Thoracic aorta (tissue), 2 donors: ENCODE data around the gene TRIB2. TPM values are rescaled to one million over a fixed set of nuclear protein-coding genes. Genes with fewer than 3 reads are reported as not detected.

ENCODE experiments used
- ATAC-seq: fragments of 150-250 bp; one replicate; pipeline ENCODE4 v1.8.0; 2017; ENCODE audit warnings: low read depth; ENCODE audit not compliant: insufficient number of reproducible peaks, low FRiP score
- DNase-seq: peaks from one replicate; pipeline ENCODE4 v3.0.0-alpha.2; 2020; ENCODE audit warnings: low spot score
- H3K27ac ChIP-seq, 2 donors: fragments of 200-600 bp; sonication (generic); 1 replicate in 1 of 2; 2 replicates in 1 of 2; pipeline ENCODE4 v1.5.1; 2016; ENCODE audit warnings: mild to moderate bottlenecking in 2 of 2, moderate library complexity in 2 of 2
- H3K27me3 ChIP-seq: fragments of 200-600 bp; sonication (generic); replicated peaks from 2 replicates; pipeline ENCODE4 v1.6.0; 2016; ENCODE audit warnings: mild to moderate bottlenecking; ENCODE audit not compliant: insufficient read depth
- H3K36me3 ChIP-seq: fragments of 200-600 bp; sonication (generic); one replicate; pipeline ENCODE4 v1.5.1; 2016
- H3K4me1 ChIP-seq, 2 donors: fragments of 200-600 bp; sonication (generic); 1 replicate in 1 of 2; 2 replicates in 1 of 2; pipeline versions ENCODE4 v1.5.1 to v1.6.0; 2016; ENCODE audit warnings: low read depth in 2 of 2, mild to moderate bottlenecking in 1 of 2; ENCODE audit not compliant: control insufficient read depth in 1 of 2
- H3K4me3 ChIP-seq: fragments of 200-600 bp; sonication (generic); 2 replicates; pipeline ENCODE4 v1.5.1; 2016; ENCODE audit warnings: mild to moderate bottlenecking
- H3K9me3 ChIP-seq: fragments of 200-600 bp; sonication (generic); 2 replicates; pipeline ENCODE4 v1.5.1; 2016
- total RNA-seq, 2 donors: library from RNA; depleted of rRNA; stranded (reverse); fragments of >200 nt; gene quantifications; one replicate each; pipeline versions ENCODE4 v1.1.0 to v1.2.3, GENCODE V29; 2016
- TF ChIP-seq, protein P1 (sequence below): fragments of 200-600 bp; sonication (generic); IDR thresholded peaks from one replicate; pipeline ENCODE4 v1.5.1; 2019; ENCODE audit warnings: antibody characterized with exemption

TRIB2 gene
- total RNA-seq, 2 donors from 2014 or later: 81.4 to 85.6 TPM

DNA sequence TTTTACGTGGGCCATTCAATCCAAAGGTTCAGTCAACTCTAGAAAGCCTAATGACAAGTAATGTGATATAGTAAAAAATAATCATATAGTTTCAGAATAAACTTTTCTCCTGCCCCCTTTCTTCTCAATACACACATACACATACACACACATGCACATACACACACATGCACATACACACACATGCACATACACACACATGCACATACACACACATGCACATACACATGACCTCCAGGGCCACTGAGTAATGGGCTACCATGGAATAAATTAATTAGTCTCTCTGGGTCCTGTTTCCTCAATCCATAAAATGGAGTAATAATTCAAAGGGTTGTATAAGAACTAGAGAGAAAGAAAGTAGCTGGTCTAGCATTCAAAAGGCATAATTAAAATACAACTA, 5.4 kb upstream of the TRIB2 start:
- no peaks in the 10 kb centered on the region for H3K36me3 ChIP-seq
- ATAC-seq (no peak), DNase-seq (no peak)
- no peaks in the 10 kb centered on the region for H3K27me3 ChIP-seq
- TF ChIP-seq, protein P1, sequence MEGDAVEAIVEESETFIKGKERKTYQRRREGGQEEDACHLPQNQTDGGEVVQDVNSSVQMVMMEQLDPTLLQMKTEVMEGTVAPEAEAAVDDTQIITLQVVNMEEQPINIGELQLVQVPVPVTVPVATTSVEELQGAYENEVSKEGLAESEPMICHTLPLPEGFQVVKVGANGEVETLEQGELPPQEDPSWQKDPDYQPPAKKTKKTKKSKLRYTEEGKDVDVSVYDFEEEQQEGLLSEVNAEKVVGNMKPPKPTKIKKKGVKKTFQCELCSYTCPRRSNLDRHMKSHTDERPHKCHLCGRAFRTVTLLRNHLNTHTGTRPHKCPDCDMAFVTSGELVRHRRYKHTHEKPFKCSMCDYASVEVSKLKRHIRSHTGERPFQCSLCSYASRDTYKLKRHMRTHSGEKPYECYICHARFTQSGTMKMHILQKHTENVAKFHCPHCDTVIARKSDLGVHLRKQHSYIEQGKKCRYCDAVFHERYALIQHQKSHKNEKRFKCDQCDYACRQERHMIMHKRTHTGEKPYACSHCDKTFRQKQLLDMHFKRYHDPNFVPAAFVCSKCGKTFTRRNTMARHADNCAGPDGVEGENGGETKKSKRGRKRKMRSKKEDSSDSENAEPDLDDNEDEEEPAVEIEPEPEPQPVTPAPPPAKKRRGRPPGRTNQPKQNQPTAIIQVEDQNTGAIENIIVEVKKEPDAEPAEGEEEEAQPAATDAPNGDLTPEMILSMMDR: no peak
- no peaks in the 10 kb centered on the region for H3K9me3 ChIP-seq
- no peak overlapping the region for H3K4me3 ChIP-seq
- H3K27ac ChIP-seq: no peak overlapping the region
- H3K4me1 ChIP-seq: peaks cover 11 to 32% of the 10 kb centered on the region in 2 donors

DNA sequence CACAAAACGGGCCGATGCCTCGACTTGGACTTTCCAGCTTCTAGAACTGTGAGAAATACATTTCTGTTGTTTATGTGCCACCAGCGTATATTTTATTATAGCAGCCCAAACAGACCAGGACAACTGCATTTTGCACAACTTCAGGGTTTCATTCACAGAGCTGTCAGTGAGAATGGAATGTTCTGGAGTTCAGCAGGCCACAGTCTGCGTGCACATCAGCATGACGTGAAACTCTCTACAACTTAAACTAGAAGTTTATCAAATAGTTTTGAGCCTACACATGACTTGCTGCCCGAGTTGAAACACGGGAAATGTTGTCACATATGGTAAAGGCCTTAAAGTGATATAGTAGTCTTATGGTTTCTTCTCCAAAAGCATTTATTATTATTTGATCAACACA, 3.9 kb upstream of the TRIB2 start:
- no peaks in the 10 kb centered on the region for H3K9me3 ChIP-seq
- peaks cover 11 to 32% of the 10 kb centered on the region in 2 donors for H3K4me1 ChIP-seq
- TF ChIP-seq, protein P1: no peak
- H3K27me3 ChIP-seq: no peaks in the 10 kb centered on the region
- ATAC-seq (no peak), DNase-seq (no peak)
- H3K36me3 ChIP-seq: no peaks in the 10 kb centered on the region
- no peak overlapping the region for H3K27ac ChIP-seq
- no peak overlapping the region for H3K4me3 ChIP-seq

DNA sequence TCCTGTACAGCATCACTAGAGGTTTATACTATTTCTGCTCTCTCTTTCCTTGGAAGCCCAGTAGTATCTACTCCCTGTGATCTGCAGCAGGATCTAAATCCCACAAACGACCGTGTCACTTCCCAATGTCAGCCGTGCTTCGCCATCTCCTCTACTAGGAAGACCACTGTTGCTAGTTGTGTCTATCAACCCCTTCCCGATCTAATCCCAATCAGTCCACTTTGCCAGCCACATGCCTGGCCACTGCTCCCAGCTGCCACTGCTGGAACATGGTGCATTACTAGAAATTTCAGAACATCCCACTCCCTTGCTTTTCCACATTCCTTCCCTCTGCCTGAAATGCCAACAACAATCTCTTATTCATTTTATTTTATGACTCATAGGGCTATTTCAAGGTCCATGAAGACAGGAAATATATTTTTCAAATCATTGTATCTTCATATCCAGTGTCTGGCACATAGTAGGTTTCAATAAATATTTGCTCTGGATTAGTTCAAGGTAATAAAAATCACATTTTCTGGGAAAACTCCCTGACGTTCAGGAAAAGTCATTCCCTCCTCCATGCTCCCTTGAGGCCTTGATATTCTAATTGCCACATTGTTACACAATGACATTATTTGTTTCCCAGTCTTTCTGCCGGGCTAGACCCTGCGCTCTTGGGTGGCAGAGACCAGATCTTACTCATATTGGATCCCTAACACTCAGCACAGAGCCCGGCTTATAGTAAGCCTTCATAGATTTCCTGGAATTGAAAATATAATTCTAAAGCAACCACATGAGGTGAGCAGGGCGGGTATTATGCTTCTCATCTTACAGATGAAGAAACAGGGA, 2.1 kb upstream of the TRIB2 start:
- ATAC-seq: peak; percentile 41
- peaks cover 11 to 32% of the 10 kb centered on the region in 2 donors for H3K4me1 ChIP-seq
- H3K9me3 ChIP-seq: no peaks in the 10 kb centered on the region
- no peak for DNase-seq
- no peaks in the 10 kb centered on the region for H3K27me3 ChIP-seq
- H3K27ac ChIP-seq: peak overlapping the region; percentile 90 to 92
- no peaks in the 10 kb centered on the region for H3K36me3 ChIP-seq
- TF ChIP-seq, protein P1: no peak
- H3K4me3 ChIP-seq: peak overlapping the region; percentile 92

GRCh38 chr2:12715258-12716031, 1.3 kb upstream of the TRIB2 start:
- no peaks in the 10 kb centered on the region for H3K27me3 ChIP-seq
- H3K4me3 ChIP-seq: peak overlapping the region; percentile 92
- TF ChIP-seq, protein P1: no peak
- H3K4me1 ChIP-seq: peaks cover 17 to 38% of the 10 kb centered on the region in 2 donors
- no peaks in the 10 kb centered on the region for H3K36me3 ChIP-seq
- H3K27ac ChIP-seq: peak overlapping the region; percentile 90 to 92
- no peak for DNase-seq
- ATAC-seq: no peak
- no peaks in the 10 kb centered on the region for H3K9me3 ChIP-seq

DNA sequence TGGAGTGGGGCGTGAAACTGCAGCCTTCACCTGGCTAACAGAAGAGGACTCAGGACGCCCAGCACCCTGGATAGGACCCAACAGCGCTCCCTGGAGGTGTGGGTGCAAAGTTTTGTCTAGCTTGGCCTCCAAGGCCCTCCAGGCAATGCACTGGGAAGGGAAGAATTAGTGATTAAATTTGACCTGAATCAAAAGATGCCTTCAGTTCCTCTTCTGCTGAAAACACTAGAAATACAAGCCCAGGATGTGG, 779 bp upstream of the TRIB2 start:
- Histone ChIP-seq H3K9me3 (no peaks in the 10 kb centered on the region), H3K27me3 (no peaks in the 10 kb centered on the region), H3K27ac (peak overlapping the region; percentile 90 to 92), H3K36me3 (no peaks in the 10 kb centered on the region), H3K4me3 (peak overlapping the region; percentile 92), H3K4me1 (peaks cover 19 to 43% of the 10 kb centered on the region in 2 donors)
- DNase-seq: no peak
- TF ChIP-seq, protein P1: peak; percentile 55
- ATAC-seq: no peak
